ENCODE measurements around the gene HUWE1.

DNA sequence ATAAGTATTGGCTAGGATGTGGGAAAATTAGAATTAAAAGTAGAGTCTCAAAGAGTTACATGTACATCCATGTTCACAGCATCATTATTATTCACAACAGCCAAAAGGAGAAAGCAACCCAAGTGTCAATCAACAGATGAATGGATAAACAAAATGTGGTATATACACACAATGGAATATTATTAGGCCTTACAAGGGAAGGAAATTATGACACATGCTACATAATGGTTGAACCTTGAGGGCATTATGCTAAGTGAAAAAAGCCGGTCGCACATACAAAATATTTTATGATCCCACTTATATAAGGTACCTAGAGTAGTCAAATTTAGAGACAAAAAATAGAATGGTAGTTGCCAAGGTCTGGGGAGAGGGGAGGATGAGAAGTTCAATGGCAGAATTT, 80.1 kb downstream of the HUWE1 start:
- TF ChIP-seq POLR2AphosphoS5 (IDR thresholded peaks at IDR 0.05; ENCODE audit: low read depth, low read length) (no peak), REST (IDR thresholded peaks at IDR 0.05; ENCODE audit: insufficient read depth in 1 of 2, low read depth in 2 of 2, low read length in 2 of 2) (no peak), TAF1 (IDR thresholded peaks at IDR 0.05; ENCODE audit: borderline replicate concordance, insufficient read depth, low read length) (no peak)
